Psoas muscle (tissue), 8 donors: ENCODE measurements around the gene FMNL1. TPM values are rescaled to one million over a fixed set of nuclear protein-coding genes. Genes with fewer than 3 reads are reported as not detected.

Experiments used
- ATAC-seq, 4 donors: fragments of 200-7000 bp; cut with Tn5 transposase; one replicate each; pipeline ENCODE4 v1.9.1; 2020; ENCODE audit warnings: moderate library complexity in 3 of 4, mild to moderate bottlenecking in 2 of 4
- DNase-seq, 2 donors: peaks; one replicate each; pipeline ENCODE4 v3.0.0-alpha.2; 2020
- H3K27ac ChIP-seq: fragments of 200-600 bp; one replicate; pipeline ENCODE4 v1.8.0; 2022
- H3K27me3 ChIP-seq, 3 donors: fragments of 200-600 bp in 1 of 3; one replicate each; pipeline versions ENCODE4 v1.6.1 to v1.8.0; 2013 to 2022; ENCODE audit warnings: low read length in 2 of 3, mild to moderate bottlenecking in 2 of 3, moderate library complexity in 1 of 3; ENCODE audit not compliant: insufficient read depth in 3 of 3
- H3K36me3 ChIP-seq, 2 donors: fragments of 200-600 bp in 1 of 2; one replicate each; pipeline versions ENCODE4 v1.6.1 to v1.8.0; 2013 to 2022; ENCODE audit warnings: low read depth in 1 of 2, mild to moderate bottlenecking in 1 of 2, moderate library complexity in 1 of 2; ENCODE audit not compliant: insufficient read depth in 1 of 2
- H3K4me1 ChIP-seq: fragments of 200-600 bp; one replicate; pipeline ENCODE4 v1.8.0; 2022
- H3K4me3 ChIP-seq: fragments of 200-600 bp; one replicate; pipeline ENCODE4 v1.8.0; 2022; ENCODE audit warnings: mild to moderate bottlenecking
- H3K9me3 ChIP-seq: fragments of 200-600 bp; one replicate; pipeline ENCODE4 v1.8.0; 2022
- WGBS, 3 donors: extraction: QIAGEN DNeasy Blood & Tissue Kit; methylation state at CpG; one replicate each; pipeline versions ENCODE4 v1.1.6 to v1.1.7; 2013; 5-methylcytosine and 5-hydroxymethylcytosine counted together
- intact Hi-C, 2 donors: fragments of 100-400 bp; cut with DNase I; formaldehyde crosslinking; loops; one replicate each; pipeline versions ENCODE4 v1.11.0 to v1.14.2; 2022
- polyA plus RNA-seq, 3 donors: library from polyadenylated mRNA; stranded (reverse); fragments of 200-250 nt; gene quantifications; one replicate each; pipeline ENCODE4 v1.2.3, GENCODE V29; 2013
- total RNA-seq, 4 donors: library from RNA; stranded (reverse); fragmentation: NEBNext Ultra II Directional in 2 of 4; extraction: Animal tissue kit (Norgen Biotek cat#: 25700) in 2 of 4; gene quantifications; one replicate each; pipeline versions ENCODE4 v1.2.1 to v1.2.4, GENCODE V29; 2021 to 2023
- TF ChIP-seq, protein P1 (sequence below): fragments of 200-600 bp; IDR thresholded peaks from one replicate; pipeline ENCODE4 v1.8.0; 2022; ENCODE audit warnings: antibody characterized with exemption
- donor health status: healthy with polysubstance abuse.
- donor health status: DM: no; HTN: no; CAD: no; lungs with moderate emphysema.
- donor health status: Bipolar disorder and iron deficiency.
- donor health status: healthy.
- donor health status: DM: yes; HTN: yes; CAD: no.
- donor health status: DM: no; HTN: no; CAD: no.
- donor health status: DM: no; HTN: no; CAD: no.
- donor health status: DM: yes; HTN: yes; CAD: no.

The FMNL1 gene
- total and polyA plus RNA-seq, 7 donors = 1.8 to 6.5 (median 5.4) TPM

GRCh38 chr17:45296833-45297124, 75.1 kb downstream of the FMNL1 start:
- Histone ChIP-seq H3K4me3 (no peak overlapping the region), H3K27ac (peak overlapping the region; percentile 96), H3K4me1 (peaks cover 97% of the 10 kb centered on the region), H3K27me3 (no peaks in the 10 kb centered on the region), H3K36me3 (no peaks in the 10 kb centered on the region), H3K9me3 (no peaks in the 10 kb centered on the region)
- no peak for DNase-seq
- TF ChIP-seq, protein P1, sequence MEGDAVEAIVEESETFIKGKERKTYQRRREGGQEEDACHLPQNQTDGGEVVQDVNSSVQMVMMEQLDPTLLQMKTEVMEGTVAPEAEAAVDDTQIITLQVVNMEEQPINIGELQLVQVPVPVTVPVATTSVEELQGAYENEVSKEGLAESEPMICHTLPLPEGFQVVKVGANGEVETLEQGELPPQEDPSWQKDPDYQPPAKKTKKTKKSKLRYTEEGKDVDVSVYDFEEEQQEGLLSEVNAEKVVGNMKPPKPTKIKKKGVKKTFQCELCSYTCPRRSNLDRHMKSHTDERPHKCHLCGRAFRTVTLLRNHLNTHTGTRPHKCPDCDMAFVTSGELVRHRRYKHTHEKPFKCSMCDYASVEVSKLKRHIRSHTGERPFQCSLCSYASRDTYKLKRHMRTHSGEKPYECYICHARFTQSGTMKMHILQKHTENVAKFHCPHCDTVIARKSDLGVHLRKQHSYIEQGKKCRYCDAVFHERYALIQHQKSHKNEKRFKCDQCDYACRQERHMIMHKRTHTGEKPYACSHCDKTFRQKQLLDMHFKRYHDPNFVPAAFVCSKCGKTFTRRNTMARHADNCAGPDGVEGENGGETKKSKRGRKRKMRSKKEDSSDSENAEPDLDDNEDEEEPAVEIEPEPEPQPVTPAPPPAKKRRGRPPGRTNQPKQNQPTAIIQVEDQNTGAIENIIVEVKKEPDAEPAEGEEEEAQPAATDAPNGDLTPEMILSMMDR = no peak
- no peak for ATAC-seq
- WGBS, 3 donors = 17 to 34% (median 28%) methylated on average over 1 of the region's 1 CpG
- intact Hi-C loops = no loop called here

Other genes with a start within 250 kb of the FMNL1 start
- 10 to 100 TPM in 3 of 4 donors, 1 to 10 TPM in 1; 6.9 to 13.5 (median 11.0) TPM for gene DCAKD, start 170.3 kb upstream of the FMNL1 start, total RNA-seq
- gene DCAKD, start 170.3 kb upstream of the FMNL1 start, polyA plus RNA-seq = 10 to 100 TPM in 1 of 3 donors, 1 to 10 TPM in 2; 6.4 to 14.2 (median 8.4) TPM
- gene NMT1, start 160.6 kb upstream of the FMNL1 start, total RNA-seq = 100 to 1,000 TPM in 2 of 4 donors, 10 to 100 TPM in 2; 73.3 to 164 (median 93.1) TPM
- 10 to 100 TPM; 58.0 to 79.7 (median 68.3) TPM for gene NMT1, start 160.6 kb upstream of the FMNL1 start, polyA plus RNA-seq
- gene PLCD3, start 89.4 kb upstream of the FMNL1 start, total RNA-seq = 100 to 1,000 TPM in 2 of 4 donors, 10 to 100 TPM in 2; 69.8 to 217 (median 122) TPM
- gene PLCD3, start 89.4 kb upstream of the FMNL1 start, polyA plus RNA-seq = 100 to 1,000 TPM in 2 of 3 donors, 10 to 100 TPM in 1; 57.0 to 171 (median 170) TPM
- 1 to 10 TPM; 3.9 to 8.2 (median 5.1) TPM for gene ACBD4, start 86.2 kb upstream of the FMNL1 start, total RNA-seq
- gene ACBD4, start 86.2 kb upstream of the FMNL1 start, polyA plus RNA-seq = 1 to 10 TPM; 2.7 to 5.2 (median 4.4) TPM
- gene HEXIM1, start 73.4 kb upstream of the FMNL1 start, total RNA-seq = 10 to 100 TPM; 21.3 to 52.2 (median 31.5) TPM
- 100 to 1,000 TPM in 1 of 3 donors, 10 to 100 TPM in 1, 1 to 10 TPM in 1; 9.5 to 127 (median 22.0) TPM for gene HEXIM1, start 73.4 kb upstream of the FMNL1 start, polyA plus RNA-seq
- gene HEXIM2, start 60.0 kb upstream of the FMNL1 start, total RNA-seq = 10 to 100 TPM; 13.7 to 47.1 (median 33.4) TPM
- 10 to 100 TPM in 2 of 3 donors, 1 to 10 TPM in 1; 8.2 to 69.5 (median 62.7) TPM for gene HEXIM2, start 60.0 kb upstream of the FMNL1 start, polyA plus RNA-seq
- gene SPATA32, start 40.2 kb downstream of the FMNL1 start, total RNA-seq = under 1 TPM in 1 of 4 donors, not detected in 3; 0.11 TPM
- gene SPATA32, start 40.2 kb downstream of the FMNL1 start, polyA plus RNA-seq = not detected
- gene MAP3K14, start 95.1 kb downstream of the FMNL1 start, total RNA-seq = 10 to 100 TPM; 21.8 to 53.5 (median 30.1) TPM
- gene MAP3K14, start 95.1 kb downstream of the FMNL1 start, polyA plus RNA-seq = 10 to 100 TPM; 12.4 to 28.1 (median 24.6) TPM
- 1 to 10 TPM; 4.8 to 8.1 (median 6.7) TPM for gene ARHGAP27, start 211.0 kb downstream of the FMNL1 start, total RNA-seq
- gene ARHGAP27, start 211.0 kb downstream of the FMNL1 start, polyA plus RNA-seq = 1 to 10 TPM; 3.4 to 8.9 (median 3.5) TPM